GM04504 (cell line): ENCODE measurements around the gene MYO1D.
"Not testable (repeated sequence)": the region's sequence is repeated elsewhere in the genome, so short reads cannot be mapped to it uniquely, and the experiment has no call there.

Experiments
- DNase-seq: peaks from one replicate; pipeline ENCODE4 v3.0.0-alpha.2; 2012; ENCODE audit warnings: low read depth

MYO1D gene

GRCh38 chr17:32876417-32877163, at the start of gene MYO1D:
TSS of gene MYO1D (minus strand) at chr17:32877124. CDS start at chr17:32876872, 252 bp downstream.
- no peak for DNase-seq

DNA sequence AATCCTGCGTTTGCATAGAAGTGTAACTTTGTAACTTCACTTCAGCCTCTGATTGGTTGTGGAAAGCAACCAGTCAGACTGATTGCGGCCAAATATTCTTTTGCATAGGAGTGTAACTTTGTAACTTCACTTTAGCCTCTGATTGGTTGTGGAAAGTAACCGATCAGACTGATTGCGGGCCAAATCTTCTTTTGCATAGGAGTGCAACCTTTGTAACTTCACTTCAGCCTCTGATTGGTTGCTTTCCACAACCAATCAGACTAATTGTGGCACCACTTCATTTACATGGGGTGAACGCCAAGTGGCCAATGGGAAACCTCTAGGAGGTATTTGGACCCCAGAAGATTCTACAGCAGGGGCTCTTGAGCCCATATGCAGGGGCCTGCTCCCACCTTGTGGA, 49.3 kb upstream of the MYO1D start:
- DNase-seq, result no peak

- not testable (repeated sequence) for DNase-seq
These were observed 47.0 kb upstream of the MYO1D start for GRCh38 chr17:32923905-32924304.

DNA sequence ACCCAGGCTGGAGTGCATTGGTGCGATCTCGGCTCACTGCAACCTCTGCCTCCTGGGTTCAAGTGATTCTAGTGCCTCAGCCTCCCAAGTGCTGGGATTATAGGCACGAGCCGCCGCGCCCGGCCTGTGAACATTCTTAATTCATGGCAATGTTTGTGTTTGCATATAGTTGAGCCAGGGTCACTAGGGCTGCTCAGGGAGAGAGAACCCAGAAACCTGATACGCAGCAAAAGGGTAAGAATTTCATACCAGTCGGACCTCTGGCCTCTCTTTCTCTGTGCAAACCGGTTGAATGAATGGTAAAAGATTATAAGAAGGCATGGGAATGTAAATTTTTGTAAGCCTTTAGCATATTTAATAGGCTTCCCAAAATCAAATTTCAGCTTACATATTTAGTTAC, 44.1 kb upstream of the MYO1D start:
- DNase-seq, result no peak

DNA sequence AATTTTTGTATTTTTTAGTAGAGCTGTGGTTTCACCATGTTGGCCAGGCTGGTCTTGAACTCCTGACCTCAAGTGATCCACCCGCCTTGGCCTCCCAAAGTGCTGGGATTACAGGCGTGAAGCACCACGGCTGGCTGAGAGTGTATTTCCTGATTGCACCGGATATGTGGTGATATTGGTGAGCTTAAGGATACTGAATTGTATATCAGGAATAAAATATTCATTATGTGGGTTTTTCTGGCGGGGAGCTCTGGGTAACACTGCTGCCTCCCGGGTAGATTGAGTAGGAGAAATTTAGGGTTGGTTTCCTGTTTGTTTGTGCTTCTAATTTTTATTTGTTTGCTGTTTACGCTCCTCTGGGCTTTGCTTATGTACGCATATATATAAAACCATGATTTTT, 43.4 kb upstream of the MYO1D start:
- no peak for DNase-seq

- DNase-seq, result not testable (repeated sequence)
These were observed 43.0 kb upstream of the MYO1D start for GRCh38 chr17:32919876-32920275.

DNA sequence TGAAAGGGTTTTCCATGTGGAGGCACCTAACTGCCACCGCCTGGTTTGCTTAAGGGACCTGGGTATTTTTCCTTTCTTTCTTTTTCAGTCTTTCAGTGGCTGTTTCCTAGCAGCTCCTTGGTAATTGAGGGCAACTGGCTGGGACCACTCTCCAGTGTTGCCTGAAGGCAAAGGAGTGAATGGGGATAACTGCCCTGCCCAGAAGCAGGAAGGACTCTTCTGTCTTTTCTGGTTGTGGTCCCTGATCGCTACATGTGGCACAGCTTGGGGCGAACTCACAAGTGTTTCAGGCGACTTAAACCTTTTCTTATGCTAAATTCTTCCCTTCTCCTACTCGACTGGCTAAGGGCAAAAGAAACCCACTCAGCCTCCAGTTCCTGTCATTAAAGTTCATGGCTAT, 40.9 kb upstream of the MYO1D start:
- no peak for DNase-seq

- DNase-seq, result no peak
These were observed 40.2 kb upstream of the MYO1D start for GRCh38 chr17:32917081-32917480.

DNA sequence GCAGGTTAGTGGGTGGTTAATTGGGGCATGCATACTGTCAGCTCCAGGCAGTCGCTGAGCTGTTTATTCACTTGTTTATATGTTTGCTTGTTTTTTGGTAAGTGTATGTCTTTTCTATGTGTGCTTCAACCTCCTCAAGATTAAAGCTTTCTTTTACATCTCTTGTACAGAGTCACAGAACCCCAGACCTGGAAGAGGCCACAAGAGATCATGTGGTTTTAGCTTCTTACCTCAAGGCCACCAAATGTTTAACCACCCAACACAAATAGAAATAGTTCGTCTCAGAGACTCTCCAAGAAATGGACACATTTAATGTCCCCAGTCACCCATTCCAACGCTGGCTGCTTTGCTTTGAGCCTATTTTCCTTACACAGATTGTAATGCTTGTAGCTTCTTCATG, 39.2 kb upstream of the MYO1D start:
- DNase-seq, result no peak

GRCh38 chr17:32915245-32915644, 38.3 kb upstream of the MYO1D start:
- DNase-seq, result no peak

DNA sequence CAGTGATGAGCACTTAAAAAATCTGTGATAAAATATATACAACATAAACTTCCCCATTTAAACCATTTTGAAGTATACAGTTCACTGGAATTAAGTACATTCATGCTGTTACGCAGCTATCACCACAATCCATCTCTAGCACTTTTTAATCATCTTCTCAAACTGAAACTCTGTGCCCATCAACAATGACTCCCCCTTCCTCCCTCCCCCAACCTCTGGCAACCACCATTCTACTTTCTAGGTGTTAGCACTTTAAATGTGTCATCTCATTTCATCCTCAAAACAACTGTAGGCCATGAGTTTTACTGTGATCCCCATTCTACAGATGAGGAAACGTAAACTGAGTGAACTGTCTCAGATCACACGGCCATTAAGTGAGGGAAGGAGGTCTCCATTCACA, 37.3 kb upstream of the MYO1D start:
- no peak for DNase-seq

GRCh38 chr17:32913593-32913992, 36.7 kb upstream of the MYO1D start:
- DNase-seq, result no peak

DNA sequence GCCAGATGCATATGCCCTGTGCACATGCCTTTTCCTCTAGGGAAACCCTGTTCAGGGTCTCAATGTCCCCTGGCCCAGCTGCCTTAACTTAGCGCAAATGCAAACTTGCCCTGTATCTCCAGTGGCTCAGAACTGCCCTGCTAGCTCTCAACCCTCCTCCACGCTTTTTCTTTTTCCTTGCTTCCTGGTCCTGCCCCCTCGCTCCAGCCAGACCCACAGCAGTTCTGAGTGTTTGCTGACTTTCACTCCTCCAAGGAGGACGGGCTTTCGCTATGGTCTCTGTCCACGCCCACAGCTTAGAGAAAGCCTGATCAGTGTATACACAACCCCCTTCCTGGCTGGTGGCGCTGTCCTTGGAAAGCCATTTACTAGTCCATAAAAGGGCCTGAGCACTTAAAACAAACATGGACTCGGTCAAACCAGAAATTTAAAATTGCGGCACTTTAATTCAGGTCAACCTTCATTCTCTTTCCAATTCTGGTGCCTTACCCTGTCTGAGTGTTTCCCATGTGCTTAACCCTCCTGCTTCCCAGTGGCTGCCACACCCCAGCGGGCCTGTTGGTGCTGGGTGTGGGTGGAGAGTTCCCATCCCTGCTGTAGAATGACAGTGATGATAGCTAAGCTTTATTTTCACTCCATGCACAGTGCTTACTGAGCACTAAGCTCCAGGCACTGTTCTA, 35.4 kb upstream of the MYO1D start:
- DNase-seq, result peak; percentile 64

GRCh38 chr17:32910769-32911168, 33.8 kb upstream of the MYO1D start:
- DNase-seq, result no peak

GRCh38 chr17:32909787-32910369, 33.0 kb upstream of the MYO1D start:
- peak; percentile 75 for DNase-seq

- DNase-seq, result no peak
These were observed 30.7 kb upstream of the MYO1D start for GRCh38 chr17:32907583-32907982.

GRCh38 chr17:32904891-32905290, 28.0 kb upstream of the MYO1D start:
- no peak for DNase-seq

DNA sequence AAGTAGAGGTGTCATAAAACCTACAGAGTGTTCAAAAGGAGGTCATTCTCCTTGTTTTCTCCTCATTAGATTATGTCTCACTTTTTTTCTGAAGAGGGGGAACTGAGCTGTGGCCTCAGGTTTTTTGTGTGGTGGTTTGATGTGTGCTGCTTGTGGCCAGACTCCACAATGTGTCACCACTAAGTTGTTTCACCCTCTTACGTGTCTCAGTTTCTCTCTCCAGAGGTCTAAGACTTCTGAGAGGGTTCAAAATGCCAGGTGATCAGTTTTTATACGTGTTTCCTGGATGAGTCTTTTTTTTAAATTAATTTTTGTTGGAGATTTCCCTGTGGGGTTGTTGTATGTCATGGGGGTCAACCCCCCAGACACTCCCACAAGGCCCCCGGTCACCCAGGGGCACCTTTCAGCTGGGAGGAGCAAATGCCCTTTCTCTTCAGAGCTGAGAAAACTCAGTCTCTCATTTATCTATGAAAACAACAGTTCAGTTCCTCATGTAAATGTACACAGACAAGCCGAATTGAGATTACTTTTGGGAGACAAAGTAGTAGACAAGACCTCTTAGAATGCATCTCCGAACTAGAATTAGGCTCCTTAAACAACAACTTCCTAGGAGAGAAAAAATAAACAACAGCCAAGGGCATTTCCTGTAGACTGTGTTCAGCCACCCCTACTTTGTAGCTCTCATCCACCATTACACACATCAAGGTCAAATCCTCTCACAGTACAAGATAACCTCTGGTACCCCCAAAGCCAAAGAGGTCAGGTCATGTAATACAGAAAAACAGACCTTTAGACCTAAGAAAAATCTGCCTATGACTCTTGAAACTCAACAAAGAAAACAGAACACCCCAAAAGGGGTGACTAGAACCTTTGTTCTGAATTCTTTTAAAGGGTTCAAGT, 27.1 kb upstream of the MYO1D start:
- DNase-seq, result no peak

GRCh38 chr17:32901743-32902142, 24.8 kb upstream of the MYO1D start:
- DNase-seq, result no peak

- DNase-seq, result no peak
These were observed 22.5 kb upstream of the MYO1D start for GRCh38 chr17:32899236-32900013.

DNA sequence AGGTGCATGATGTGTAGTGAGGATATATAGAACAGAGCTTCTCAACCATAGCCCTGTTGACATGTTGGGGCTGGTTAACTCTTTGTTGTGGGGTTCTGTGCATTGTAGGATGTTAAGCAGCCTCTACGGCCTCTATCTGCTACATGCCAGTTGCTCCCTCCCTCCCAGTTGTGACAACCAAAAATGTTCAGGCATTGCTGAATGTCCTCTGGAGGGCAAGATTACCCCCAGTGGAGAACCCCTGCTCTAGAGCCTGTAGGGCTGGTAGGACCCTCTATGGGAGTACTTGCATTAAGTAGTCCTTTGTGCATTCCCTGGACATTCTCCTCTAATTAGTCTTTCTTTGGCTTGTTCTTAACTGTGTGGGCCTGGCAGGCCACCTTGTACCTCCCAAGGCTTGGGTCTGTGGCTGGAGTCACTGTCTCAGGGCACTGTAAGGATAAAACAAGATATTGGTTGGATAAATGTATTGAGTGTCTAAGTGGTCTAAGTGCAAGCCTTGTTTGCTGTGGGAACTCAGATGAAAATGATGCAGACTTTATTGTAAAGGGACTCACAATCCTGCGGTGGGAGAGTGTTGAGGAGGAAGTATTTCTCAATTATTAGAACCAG, 19.8 kb upstream of the MYO1D start:
- DNase-seq, result no peak
